HG03175 (cell line): Measurements from ENCODE around the gene LPGAT1.
"Not testable (repeated sequence)": the region's sequence is repeated elsewhere in the genome, so short reads cannot be mapped to it uniquely, and the experiment has no call there.

ENCODE experiments used
- ATAC-seq: cut with Tn5 transposase; IDR thresholded peaks from one replicate; pipeline ENCODE4 v1.9.1; 2021; ENCODE audit warnings: mild to moderate bottlenecking, moderate library complexity; ENCODE audit not compliant: unreplicated experiment

The LPGAT1 gene

GRCh38 chr1:211708006-211708405, 122.6 kb downstream of the LPGAT1 start:
- ATAC-seq = no peak

- ATAC-seq = no peak
These were observed 125.0 kb downstream of the LPGAT1 start for GRCh38 chr1:211705467-211706091.

- no peak for ATAC-seq
These were observed 126.0 kb downstream of the LPGAT1 start for GRCh38 chr1:211704543-211704942.

- no peak for ATAC-seq
These were observed 126.6 kb downstream of the LPGAT1 start for GRCh38 chr1:211703812-211704537.

GRCh38 chr1:211701733-211702132, 128.8 kb downstream of the LPGAT1 start:
- no peak for ATAC-seq

- no peak for ATAC-seq
These were observed 131.5 kb downstream of the LPGAT1 start for GRCh38 chr1:211699059-211699458.

GRCh38 chr1:211698161-211699026, 132.2 kb downstream of the LPGAT1 start:
- ATAC-seq = peak; percentile 61

- ATAC-seq = peak; percentile 65
These were observed 133.2 kb downstream of the LPGAT1 start for GRCh38 chr1:211697356-211697755.

GRCh38 chr1:211695135-211695816, 135.3 kb downstream of the LPGAT1 start:
- peak; percentile 39 for ATAC-seq

GRCh38 chr1:211693911-211694310, 136.7 kb downstream of the LPGAT1 start:
- not testable (repeated sequence) for ATAC-seq
